ENCODE data around the gene TRMT44. TPM values are rescaled to one million over a fixed set of nuclear protein-coding genes. Genes with fewer than 3 reads are reported as not detected.
A peak's percentile ranks its signal among the peaks of the same experiment; 100 is the strongest.

The TRMT44 gene
- total and polyA plus RNA-seq, 2 donors (not counting 1 experiment from before 2014, with no cell fraction given): 13.3 to 37.4 TPM

DNA sequence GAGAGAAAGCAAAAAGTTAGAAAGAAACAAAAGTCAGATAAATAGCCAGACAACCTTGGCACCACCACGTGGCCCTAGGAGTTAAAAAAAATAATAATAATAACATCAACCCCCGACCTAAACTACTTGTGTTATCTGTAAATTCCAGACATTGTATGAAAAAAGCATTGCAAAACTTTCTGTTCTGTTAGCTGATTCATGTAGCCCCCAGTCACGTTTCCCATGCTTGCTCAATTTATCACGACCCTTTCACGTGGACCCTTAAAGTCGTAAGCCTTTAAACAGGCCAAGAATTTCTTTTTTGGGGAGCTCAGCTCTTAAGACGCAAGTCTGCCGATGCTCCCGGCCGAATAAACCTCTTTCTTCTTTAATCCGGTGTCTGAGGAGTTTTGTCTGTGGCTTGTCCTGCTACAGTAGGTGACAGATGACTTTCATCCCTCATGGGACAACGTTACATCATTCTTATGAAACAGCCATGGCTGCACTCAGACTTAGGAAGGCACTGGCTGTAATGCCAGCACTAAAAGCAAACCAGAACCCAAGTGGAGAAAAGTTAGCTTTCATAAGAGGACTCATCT, 574 bp upstream of the TRMT44 start:
- intact Hi-C loops (cut with micrococcal nuclease): loop anchor here (1.0 kb wide), 2 partner anchors 12 to 282 kb away; partner anchors contain the start of gene ABLIM2
- TF ChIP-seq, protein P1, sequence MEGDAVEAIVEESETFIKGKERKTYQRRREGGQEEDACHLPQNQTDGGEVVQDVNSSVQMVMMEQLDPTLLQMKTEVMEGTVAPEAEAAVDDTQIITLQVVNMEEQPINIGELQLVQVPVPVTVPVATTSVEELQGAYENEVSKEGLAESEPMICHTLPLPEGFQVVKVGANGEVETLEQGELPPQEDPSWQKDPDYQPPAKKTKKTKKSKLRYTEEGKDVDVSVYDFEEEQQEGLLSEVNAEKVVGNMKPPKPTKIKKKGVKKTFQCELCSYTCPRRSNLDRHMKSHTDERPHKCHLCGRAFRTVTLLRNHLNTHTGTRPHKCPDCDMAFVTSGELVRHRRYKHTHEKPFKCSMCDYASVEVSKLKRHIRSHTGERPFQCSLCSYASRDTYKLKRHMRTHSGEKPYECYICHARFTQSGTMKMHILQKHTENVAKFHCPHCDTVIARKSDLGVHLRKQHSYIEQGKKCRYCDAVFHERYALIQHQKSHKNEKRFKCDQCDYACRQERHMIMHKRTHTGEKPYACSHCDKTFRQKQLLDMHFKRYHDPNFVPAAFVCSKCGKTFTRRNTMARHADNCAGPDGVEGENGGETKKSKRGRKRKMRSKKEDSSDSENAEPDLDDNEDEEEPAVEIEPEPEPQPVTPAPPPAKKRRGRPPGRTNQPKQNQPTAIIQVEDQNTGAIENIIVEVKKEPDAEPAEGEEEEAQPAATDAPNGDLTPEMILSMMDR (IDR thresholded peaks at IDR 0.05): no peak
- TF ChIP-seq EZH2 (IDR thresholded peaks at IDR 0.05; ENCODE audit: borderline replicate concordance, insufficient read depth, low read depth, low read length, poor library complexity, severe bottlenecking): no peak
- H3K27ac Mint-ChIP-seq: peak overlapping the region; percentile 100
- Histone ChIP-seq H3K27me3 (replicated peaks in 1 of 4; ENCODE audit: control extremely low read depth in 1 of 4, control insufficient read depth in 3 of 4, insufficient read depth in 4 of 4, low read length in 3 of 4) (no peaks in the 10 kb centered on the region), H3K9ac (ENCODE audit: low read length) (peak overlapping the region; percentile 98), H4K20me1 (ENCODE audit: control insufficient read depth, insufficient read depth, low read length, poor library complexity, severe bottlenecking) (peaks cover 15% of the 10 kb centered on the region), H3K79me2 (ENCODE audit: control insufficient read depth, insufficient read depth, low read length) (peaks cover 76% of the 10 kb centered on the region), H3K4me3 (ENCODE audit: control extremely low read depth in 1 of 5, extremely low read depth in 1 of 5, insufficient read depth in 1 of 5, low read depth in 2 of 5, low read length in 4 of 5) (peak overlapping the region; percentile 80 to 100 (median 100)), H3K9me3 (ENCODE audit: control extremely low read depth in 1 of 3, control insufficient read depth in 2 of 3, insufficient read depth in 1 of 3, low read length in 2 of 3) (no peaks in the 10 kb centered on the region), H2AFZ (ENCODE audit: insufficient read depth, low read depth, low read length, poor library complexity, severe bottlenecking) (peak overlapping the region; percentile 97), H3K4me1 (ENCODE audit: control insufficient read depth in 2 of 2, insufficient read depth in 2 of 2, low read length in 2 of 2) (peaks cover 37 to 48% of the 10 kb centered on the region in 2 donors), H3K4me2 (replicated peaks; ENCODE audit: low read depth, low read length, poor library complexity, severe bottlenecking) (peak overlapping the region; percentile 91), H3K36me3 (replicated peaks in 1 of 2; ENCODE audit: control extremely low read depth in 1 of 2, control insufficient read depth in 1 of 2, extremely low read depth in 1 of 2, insufficient read depth in 2 of 2, low read length in 1 of 2) (no peaks in the 10 kb centered on the region), H3K27ac (ENCODE audit: low read length in 2 of 2) (peak overlapping the region; percentile 96 to 97)
- DNase-seq (no peak), ATAC-seq (ENCODE audit: low read depth) (peak; percentile 48)
- peaks cover 60% of the 10 kb centered on the region for H3K4me1 Mint-ChIP-seq
- H3K9me3 Mint-ChIP-seq (ENCODE audit: insufficient read depth): no peaks in the 10 kb centered on the region
- CTCF ChIA-PET: interaction anchor here (0.7 to 3.6 kb wide), 2 partner anchors 12 to 28 kb away, joined by 3 to 19 read pairs; no protein-coding TSS in a partner anchor
- H3K27me3 Mint-ChIP-seq: no peaks in the 10 kb centered on the region
- WGBS (ENCODE audit: insufficient coverage): 25% methylated on average over 3 of the region's 12 CpGs
- H3K4me3 Mint-ChIP-seq: peak overlapping the region; percentile 100
- POLR2A ChIA-PET: interaction anchor here (2.2 kb wide), 1 partner anchor 12 kb away, joined by 12 read pairs; no protein-coding TSS in a partner anchor

DNA sequence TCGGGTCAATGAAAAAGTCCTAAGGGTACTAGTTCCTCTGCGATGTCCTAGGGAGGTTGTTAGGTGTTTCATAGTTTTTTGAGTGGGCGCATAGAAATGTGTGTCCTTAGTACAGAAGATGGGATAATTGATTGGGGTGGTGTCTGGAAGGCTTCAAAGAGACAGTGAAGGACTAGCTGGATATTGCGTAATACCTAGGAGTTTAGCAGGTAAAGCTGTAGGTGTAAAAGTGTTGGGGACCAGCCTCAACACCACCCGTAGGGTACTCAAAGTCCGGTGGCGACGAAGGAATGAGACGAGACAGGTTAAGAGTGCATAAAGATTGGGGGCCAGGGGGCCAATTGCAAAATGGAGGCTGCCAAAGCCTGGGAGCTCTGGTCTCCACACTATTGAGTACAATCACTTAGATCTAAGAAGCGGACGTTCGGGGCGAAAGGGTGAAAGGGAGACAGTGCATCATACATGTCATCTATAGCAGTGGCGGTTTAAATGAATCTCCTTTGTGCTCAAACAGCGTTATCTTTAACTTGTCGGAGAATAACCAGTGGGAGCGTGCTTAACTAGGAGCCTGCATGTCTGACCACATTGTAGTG, 1.0 kb downstream of the TRMT44 start:
- Histone ChIP-seq H3K4me2 (replicated peaks; ENCODE audit: low read depth, low read length, poor library complexity, severe bottlenecking) (peak overlapping the region; percentile 91), H3K79me2 (ENCODE audit: control insufficient read depth, insufficient read depth, low read length) (peaks cover 84% of the 10 kb centered on the region), H3K27ac (ENCODE audit: low read length in 2 of 2) (peak overlapping the region in 1 of 2 donors; percentile 97), H3K27me3 (replicated peaks in 1 of 4; ENCODE audit: control extremely low read depth in 1 of 4, control insufficient read depth in 3 of 4, insufficient read depth in 4 of 4, low read length in 3 of 4) (no peaks in the 10 kb centered on the region), H3K9ac (ENCODE audit: low read length) (peak overlapping the region; percentile 98), H3K4me1 (ENCODE audit: control insufficient read depth in 2 of 2, insufficient read depth in 2 of 2, low read length in 2 of 2) (peaks cover 27 to 32% of the 10 kb centered on the region in 2 donors), H2AFZ (ENCODE audit: insufficient read depth, low read depth, low read length, poor library complexity, severe bottlenecking) (peak overlapping the region; percentile 97), H3K9me3 (ENCODE audit: control extremely low read depth in 1 of 3, control insufficient read depth in 2 of 3, insufficient read depth in 1 of 3, low read length in 2 of 3) (no peaks in the 10 kb centered on the region), H3K4me3 (ENCODE audit: control extremely low read depth in 1 of 5, extremely low read depth in 1 of 5, insufficient read depth in 1 of 5, low read depth in 2 of 5, low read length in 4 of 5) (peak overlapping the region; percentile 80 to 100 (median 100)), H4K20me1 (ENCODE audit: control insufficient read depth, insufficient read depth, low read length, poor library complexity, severe bottlenecking) (peaks cover 22% of the 10 kb centered on the region), H3K36me3 (replicated peaks in 1 of 2; ENCODE audit: control extremely low read depth in 1 of 2, control insufficient read depth in 1 of 2, extremely low read depth in 1 of 2, insufficient read depth in 2 of 2, low read length in 1 of 2) (peaks cover 2 to 5% of the 10 kb centered on the region in 2 experiments)
- 69% methylated on average over 16 of the region's 17 CpGs for WGBS (ENCODE audit: insufficient coverage)
- Mint-ChIP-seq H3K27ac (peak overlapping the region; percentile 66), H3K27me3 (no peaks in the 10 kb centered on the region), H3K9me3 (ENCODE audit: insufficient read depth) (no peaks in the 10 kb centered on the region), H3K4me1 (peaks cover 53% of the 10 kb centered on the region), H3K4me3 (peak overlapping the region; percentile 87)
- ATAC-seq (ENCODE audit: low read depth) (no peak), DNase-seq (no peak)
- ChIA-PET POLR2A (interaction anchor here (2.2 kb wide), 1 partner anchor 14 kb away, joined by 12 read pairs; no protein-coding TSS in a partner anchor), CTCF (interaction anchor here (1.2 to 3.6 kb wide), 3 partner anchors 14 to 28 kb away, joined by 3 to 19 read pairs (median 4); no protein-coding TSS in a partner anchor)
- intact Hi-C loops (cut with micrococcal nuclease): no loop called here
- TF ChIP-seq, protein P1 (IDR thresholded peaks at IDR 0.05): no peak
- TF ChIP-seq EZH2 (IDR thresholded peaks at IDR 0.05; ENCODE audit: borderline replicate concordance, insufficient read depth, low read depth, low read length, poor library complexity, severe bottlenecking): no peak
